HepG2 (cell line): ENCODE results near the gene THBS1. TPM values are rescaled to one million over a fixed set of nuclear protein-coding genes. Genes with fewer than 3 reads are reported as not detected.

Source experiments
- ATAC-seq: fragments of 200-7000 bp; cut with Tn5 transposase; 3 replicates; pipeline ENCODE4 v1.9.1; 2020; ENCODE audit warnings: mild to moderate bottlenecking, moderate library complexity
- BruUV-seq: library from RNA; stranded (reverse); fragments of 400-500 nt; replicated peaks from 2 replicates; lab custom pipeline; 2021; lab: Mats Ljungman, UMichigan
- CTCF ChIA-PET: fragments of 300-600 bp; formaldehyde crosslinking; extraction: SDS; loops from one replicate; lab custom pipeline; 2021; ENCODE audit warnings: low total read pairs, inconsistent platforms, low intra/inter-chr PET ratio; lab: Yijun Ruan, JAX
- POLR2A ChIA-PET: fragments of 350-600 bp; sonication (Branson Sonifier 250); formaldehyde crosslinking; loops from one replicate; lab custom pipeline; 2020; ENCODE audit warnings: antibody characterized with exemption, inconsistent platforms; lab: Yijun Ruan, JAX
- DNase-seq: peaks from one replicate; pipeline ENCODE4 v3.0.0-alpha.2; 2015; ENCODE audit warnings: low spot score
- FAIRE-seq: peaks from 3 replicates; lab custom pipeline; 2011; peaks lifted over from hg19 to GRCh38; lab: Jason Lieb, UNC
- H2AFZ ChIP-seq: one replicate; pipeline ENCODE4 v1.6.1; 2011; ENCODE audit warnings: low read length, inconsistent platforms
- H3K27ac ChIP-seq: fragments of 300-600 bp; 3 replicates; pipeline ENCODE4 v1.8.0; 2011; ENCODE audit warnings: mixed run types, mild to moderate bottlenecking, mixed read lengths, low read length, inconsistent platforms; ENCODE audit not compliant: insufficient read depth; ENCODE audit errors: extremely low read length
- H3K27me3 ChIP-seq, 2 experiments: fragments of 200-600 bp in 1 of 2; 2 replicates in 1 of 2; 3 replicates in 1 of 2; pipeline versions ENCODE4 v1.6.0 to v1.8.0; 2011; ENCODE audit warnings: low read length in 2 of 2, mild to moderate bottlenecking in 2 of 2, moderate library complexity in 2 of 2, inconsistent platforms in 1 of 2; ENCODE audit not compliant: insufficient read depth in 2 of 2, control insufficient read depth in 1 of 2
- H3K36me3 ChIP-seq, 2 experiments: fragments of 200-600 bp in 1 of 2; replicated peaks in 1 of 2; 2 replicates in 1 of 2; 3 replicates in 1 of 2; pipeline versions ENCODE4 v1.5.1 to v1.8.0; 2011; ENCODE audit warnings: low read length in 2 of 2, inconsistent platforms in 1 of 2; ENCODE audit not compliant: insufficient read depth in 2 of 2, control insufficient read depth in 1 of 2
- H3K4me1 ChIP-seq: 2 replicates; pipeline ENCODE4 v1.5.1; 2012; ENCODE audit warnings: low read length, inconsistent platforms; ENCODE audit not compliant: insufficient read depth
- H3K4me2 ChIP-seq: 2 replicates; pipeline ENCODE4 v1.6.0; 2011; ENCODE audit warnings: low read depth, low read length, inconsistent platforms
- H3K4me3 ChIP-seq, 3 experiments: fragments of 200-600 bp in 1 of 3; sonication (generic), shearing (Covaris generic) in 1 of 3; replicated peaks in 1 of 3; 2 replicates each; pipeline ENCODE4 v1.5.1; 2011 to 2016; ENCODE audit warnings: low read length in 3 of 3, inconsistent platforms in 2 of 3, low read depth in 2 of 3, mild to moderate bottlenecking in 2 of 3, control low read depth in 1 of 3, mixed read lengths in 1 of 3; ENCODE audit not compliant: insufficient read depth in 1 of 3
- H3K79me2 ChIP-seq: one replicate; pipeline ENCODE4 v1.6.1; 2011; ENCODE audit warnings: low read length, inconsistent platforms; ENCODE audit not compliant: insufficient read depth
- H3K9ac ChIP-seq: 2 replicates; pipeline ENCODE4 v1.6.0; 2011; ENCODE audit warnings: mild to moderate bottlenecking, low read depth, low read length, inconsistent platforms; ENCODE audit not compliant: insufficient read depth
- H3K9me3 ChIP-seq: 2 replicates; pipeline ENCODE4 v1.5.1; 2012; ENCODE audit warnings: mild to moderate bottlenecking, low read length
- H4K20me1 ChIP-seq: 2 replicates; pipeline ENCODE4 v1.6.0; 2011; ENCODE audit warnings: inconsistent platforms, mild to moderate bottlenecking, low read length, moderate library complexity; ENCODE audit not compliant: insufficient read depth
- ATF7 ChIP-seq, 2 experiments: fragments of 450-650 bp in 1 of 2; sonication (generic) in 1 of 2; formaldehyde crosslinking in 1 of 2; IDR thresholded peaks; 2 replicates each; pipeline versions ENCODE4 v1.4.0 to v1.6.1; 2016 to 2020; ENCODE audit warnings: antibody characterized with exemption in 1 of 2, mild to moderate bottlenecking in 1 of 2, missing genetic modification reagents in 1 of 2
- CREB1 ChIP-seq, 2 experiments: fragments of 450-650 bp in 1 of 2; IDR thresholded peaks; 2 replicates each; pipeline ENCODE4 v1.6.1; 2016 to 2017; ENCODE audit warnings: control low read depth in 1 of 2, mild to moderate bottlenecking in 1 of 2, missing compliant biosample characterization in 1 of 2, missing genetic modification characterization in 1 of 2
- JARID2 ChIP-seq: sonication (generic); formaldehyde crosslinking; IDR thresholded peaks from 2 replicates; pipeline ENCODE4 v1.8.1; 2023; ENCODE audit warnings: missing genetic modification reagents, inconsistent platforms; ENCODE audit not compliant: insufficient replicate concordance
- PHF8 ChIP-seq: sonication (generic); formaldehyde crosslinking; IDR thresholded peaks from 2 replicates; pipeline ENCODE4 v1.5.0; 2020; ENCODE audit warnings: missing genetic modification reagents
- PTBP1 ChIP-seq: fragments of 200-400 bp; formaldehyde crosslinking; IDR thresholded peaks from 2 replicates; pipeline ENCODE4 v1.6.1; 2018; ENCODE audit warnings: low read length, low read depth; ENCODE audit not compliant: poor library complexity, severe bottlenecking
- SALL2 ChIP-seq: sonication (generic); formaldehyde crosslinking; IDR thresholded peaks from 2 replicates; pipeline ENCODE4 v1.8.1; 2023; ENCODE audit warnings: mild to moderate bottlenecking, missing genetic modification reagents, inconsistent platforms
- ZBTB34 ChIP-seq: sonication (generic); formaldehyde crosslinking; IDR thresholded peaks from 2 replicates; pipeline ENCODE4 v1.8.0; 2022; ENCODE audit warnings: mild to moderate bottlenecking, missing genetic modification reagents
- ZNF225 ChIP-seq: sonication (generic); formaldehyde crosslinking; IDR thresholded peaks from 2 replicates; pipeline ENCODE4 v1.4.0; 2020; ENCODE audit warnings: mild to moderate bottlenecking, missing genetic modification reagents
- ZNF263 ChIP-seq: sonication (generic); formaldehyde crosslinking; IDR thresholded peaks from 2 replicates; pipeline ENCODE4 v1.4.0; 2020; ENCODE audit warnings: missing genetic modification reagents
- ZNF770 ChIP-seq: sonication (generic); formaldehyde crosslinking; IDR thresholded peaks from 2 replicates; pipeline ENCODE4 v1.5.0; 2020; ENCODE audit warnings: mild to moderate bottlenecking, missing genetic modification reagents
- WGBS: methylation state at CpG from one replicate; pipeline ENCODE4 v1.1.6; 2017; ENCODE audit warnings: low lambda C conversion rate; 5-methylcytosine and 5-hydroxymethylcytosine counted together
- in situ Hi-C: cut with HindIII; loops from 2 replicates; pipeline ENCODE4 v1.10.0; 2017; ENCODE audit warnings: low pct_unique_long_range_greater_than_20kb; ENCODE audit not compliant: extremely low pct_ligation_motif_present
- intact Hi-C: fragments of 100-400 bp; cut with micrococcal nuclease; formaldehyde crosslinking; loops from one replicate; pipeline ENCODE4 v1.10.0; 2022; ENCODE audit not compliant: unreplicated experiment
- polyA plus RNA-seq, 8 experiments: library from polyadenylated mRNA; depleted of rRNA in 3 of 8; stranded (reverse) in 7 of 8; unstranded in 1 of 8; fragments of >200 nt; fragmentation: Illumina TruSeq in 4 of 8; extraction: Trizol in 4 of 8; gene quantifications; 2 replicates each; pipeline versions ENCODE4 v1.2.1 to v1.2.3, GENCODE V29; 2011 to 2016; ENCODE audit warnings: low read depth in 4 of 8, missing spikeins in 1 of 8, mixed read lengths in 1 of 8; ENCODE audit not compliant: insufficient read depth in 1 of 8
- total RNA-seq, 5 experiments: library from RNA; depleted of rRNA; stranded (reverse); fragments of >200 nt; fragmentation: Illumina TruSeq; extraction: Trizol; gene quantifications; 2 replicates each; pipeline ENCODE4 v1.2.3, GENCODE V29; 2016; ENCODE audit warnings: low read depth in 1 of 5

Gene THBS1
- total and polyA plus RNA-seq, 2 of the 13 experiments (the other 11 are each of a cell fraction or from before 2014, with no cell fraction given) = 54.7 to 67.1 TPM

- TF ChIP-seq ZNF225 (CRISPR knock-in tag) (no peak), JARID2 (CRISPR knock-in tag) (no peak), ZNF263 (CRISPR knock-in tag) (no peak), PTBP1 (no peak), ATF7 (IDR thresholded peaks at IDR 0.05) (no peak), ATF7 (CRISPR knock-in tag; IDR thresholded peaks at IDR 0.05) (no peak), SALL2 (no peak), ZBTB34 (CRISPR knock-in tag) (no peak)
Measured at GRCh38 chr15:39539973-39540558, 40.8 kb upstream of the THBS1 start (continued).

- no peak overlapping the region for H2AFZ ChIP-seq
- BruUV-seq = no TSS peak
- H3K4me3 ChIP-seq = no peak overlapping the region
- CTCF ChIA-PET = no interaction called here
- TF ChIP-seq ZNF770 (CRISPR knock-in tag) (no peak), PHF8 (CRISPR knock-in tag) (no peak), ATF7 (IDR thresholded peaks at IDR 0.05) (peak; percentile 95), ATF7 (CRISPR knock-in tag; IDR thresholded peaks at IDR 0.05) (no peak), CREB1 (IDR thresholded peaks at IDR 0.05) (0 out of 2 replicates have a peak, but pooled peaks have one; percentile 19), CREB1 (CRISPR knock-in tag; IDR thresholded peaks at IDR 0.05) (no peak)
- TF ChIP-seq, all 625 proteins: peak for 2
- Histone ChIP-seq H3K9me3 (peaks cover 9% of the 10 kb centered on the region; the same call in 1 of the 2 replicates), H3K27ac (no peak overlapping the region), H3K9ac (no peak overlapping the region), H4K20me1 (no peaks in the 10 kb centered on the region), H3K79me2 (no peaks in the 10 kb centered on the region), H3K27me3 (peaks cover 0 to 1% of the 10 kb centered on the region in 2 experiments; a peak in 1 of 5 replicates), H3K4me1 (no peaks in the 10 kb centered on the region), H3K4me2 (no peak overlapping the region), H3K36me3 (no peaks in the 10 kb centered on the region)
- intact Hi-C loops = no loop called here
- ATAC-seq (no peak), FAIRE-seq (no peak), DNase-seq (no peak)
- in situ Hi-C loops = no loop called here
- 42% methylated on average over 4 of the region's 4 CpGs for WGBS
- POLR2A ChIA-PET = no interaction called here
Measured at GRCh38 chr15:39542385-39543065, 38.4 kb upstream of the THBS1 start.
